RWPE1 (cell line): ENCODE measurements around the gene CRELD2.

Experiments
- CTCF ChIA-PET: fragments of 350-600 bp; sonication (Branson Sonifier 250); formaldehyde crosslinking; extraction: SDS; loops from one replicate; lab custom pipeline; 2021; lab: Yijun Ruan, JAX
- POLR2A ChIA-PET: fragments of 400-600 bp; formaldehyde crosslinking; extraction: SDS; loops from one replicate; lab custom pipeline; 2020; ENCODE audit warnings: antibody characterized with exemption; ENCODE audit not compliant: low non-redundant PET; lab: Yijun Ruan, JAX
- DNase-seq: peaks from one replicate; pipeline ENCODE4 v3.0.0; 2012; ENCODE audit warnings: low spot score
- H3K27ac ChIP-seq: fragments of 450-650 bp; 2 replicates; pipeline ENCODE4 v1.5.1; 2017
- CTCF ChIP-seq: fragments of 450-650 bp; conservative IDR thresholded peaks from 2 replicates; pipeline ENCODE4 v1.5.1; 2017; ENCODE audit warnings: low read depth, mild to moderate bottlenecking

The CRELD2 gene

GRCh38 chr22:49958366-49958921 is 40.0 kb downstream of the CRELD2 start:
- DNase-seq = no peak
- ChIA-PET POLR2A (no interaction called here), CTCF (no interaction called here)
- no peak for TF ChIP-seq CTCF
- peak overlapping the region; percentile 92 for H3K27ac ChIP-seq

- ChIA-PET CTCF (interaction anchor here (0.8 kb wide), 1 partner anchor 28 kb away, joined by 4 read pairs; no protein-coding TSS in a partner anchor), POLR2A (interaction anchor here (1.1 kb wide), 1 partner anchor 8 kb away, joined by 3 read pairs; no protein-coding TSS in a partner anchor)
- H3K27ac ChIP-seq = peak overlapping the region; percentile 92
- DNase-seq = no peak
- no peak for TF ChIP-seq CTCF
Observed at GRCh38 chr22:49958931-49959781, 40.7 kb downstream of the CRELD2 start.

GRCh38 chr22:49959782-49960158 is 41.3 kb downstream of the CRELD2 start:
- ChIA-PET POLR2A (interaction anchor here (1.1 kb wide), 1 partner anchor 8 kb away, joined by 3 read pairs; no protein-coding TSS in a partner anchor), CTCF (interaction anchor here (0.8 kb wide), 1 partner anchor 29 kb away, joined by 4 read pairs; no protein-coding TSS in a partner anchor)
- no peak for TF ChIP-seq CTCF
- H3K27ac ChIP-seq = peak overlapping the region; percentile 92
- DNase-seq = peak; percentile 38

- ChIA-PET POLR2A (interaction anchor here (1.1 kb wide), 1 partner anchor 9 kb away, joined by 3 read pairs; no protein-coding TSS in a partner anchor), CTCF (no interaction called here)
- no peak for TF ChIP-seq CTCF
- H3K27ac ChIP-seq = peak within 1 kb of the TSS; percentile 92
- peak; percentile 83 for DNase-seq
Observed at GRCh38 chr22:49960159-49961004, 41.9 kb downstream of the CRELD2 start, which contains the start of gene PIM3. TSS of gene PIM3 (plus strand) at chr22:49960772. CDS start at chr22:49960948, 176 bp downstream.

GRCh38 chr22:49961005-49961600 is 42.7 kb downstream of the CRELD2 start:
- DNase-seq = no peak
- ChIA-PET POLR2A (no interaction called here), CTCF (interaction anchor here (1.1 kb wide), 1 partner anchor 10 kb away, joined by 3 read pairs; no protein-coding TSS in a partner anchor)
- peak overlapping the region; percentile 92 for H3K27ac ChIP-seq
- no peak for TF ChIP-seq CTCF
